Thyroid gland (tissue), 4 donors: ENCODE data around the gene RAP1GAP2.

Experiments used
- CTCF ChIP-seq, 6 experiments: fragments of 200-600 bp in 3 of 6; fragments of 450-650 bp in 3 of 6; sonication (generic) in 3 of 6; IDR thresholded peaks; one replicate each; pipeline ENCODE4 v1.5.1; 2016 to 2019; ENCODE audit warnings: antibody characterized with exemption in 6 of 6, mild to moderate bottlenecking in 2 of 6, inconsistent platforms in 1 of 6, moderate library complexity in 1 of 6
- POLR2A ChIP-seq, 2 donors: fragments of 450-650 bp; IDR thresholded peaks; one replicate each; pipeline ENCODE4 v1.6.1; 2017; ENCODE audit warnings: antibody characterized with exemption in 2 of 2, mild to moderate bottlenecking in 2 of 2, moderate library complexity in 1 of 2

- no peak for TF ChIP-seq POLR2A (IDR thresholded peaks at IDR 0.05)
- TF ChIP-seq CTCF (IDR thresholded peaks at IDR 0.05) = no peak
These were observed 45.4 kb downstream of the RAP1GAP2 start for GRCh38 chr17:2841606-2842005.
